Measurements from ENCODE around the gene ARIH2. TPM values are rescaled to one million over a fixed set of nuclear protein-coding genes. Genes with fewer than 3 reads are reported as not detected.
A peak's percentile ranks its signal among the peaks of the same experiment; 100 is the strongest.

Gene ARIH2
- total and polyA plus RNA-seq, 9 of the 15 experiments (the other 6 are each of a cell fraction or from before 2014, with no cell fraction given): 27.0 to 120 (median 108) TPM

- TF ChIP-seq, protein P1, sequence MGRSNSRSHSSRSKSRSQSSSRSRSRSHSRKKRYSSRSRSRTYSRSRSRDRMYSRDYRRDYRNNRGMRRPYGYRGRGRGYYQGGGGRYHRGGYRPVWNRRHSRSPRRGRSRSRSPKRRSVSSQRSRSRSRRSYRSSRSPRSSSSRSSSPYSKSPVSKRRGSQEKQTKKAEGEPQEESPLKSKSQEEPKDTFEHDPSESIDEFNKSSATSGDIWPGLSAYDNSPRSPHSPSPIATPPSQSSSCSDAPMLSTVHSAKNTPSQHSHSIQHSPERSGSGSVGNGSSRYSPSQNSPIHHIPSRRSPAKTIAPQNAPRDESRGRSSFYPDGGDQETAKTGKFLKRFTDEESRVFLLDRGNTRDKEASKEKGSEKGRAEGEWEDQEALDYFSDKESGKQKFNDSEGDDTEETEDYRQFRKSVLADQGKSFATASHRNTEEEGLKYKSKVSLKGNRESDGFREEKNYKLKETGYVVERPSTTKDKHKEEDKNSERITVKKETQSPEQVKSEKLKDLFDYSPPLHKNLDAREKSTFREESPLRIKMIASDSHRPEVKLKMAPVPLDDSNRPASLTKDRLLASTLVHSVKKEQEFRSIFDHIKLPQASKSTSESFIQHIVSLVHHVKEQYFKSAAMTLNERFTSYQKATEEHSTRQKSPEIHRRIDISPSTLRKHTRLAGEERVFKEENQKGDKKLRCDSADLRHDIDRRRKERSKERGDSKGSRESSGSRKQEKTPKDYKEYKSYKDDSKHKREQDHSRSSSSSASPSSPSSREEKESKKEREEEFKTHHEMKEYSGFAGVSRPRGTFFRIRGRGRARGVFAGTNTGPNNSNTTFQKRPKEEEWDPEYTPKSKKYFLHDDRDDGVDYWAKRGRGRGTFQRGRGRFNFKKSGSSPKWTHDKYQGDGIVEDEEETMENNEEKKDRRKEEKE (IDR thresholded peaks at IDR 0.05; ENCODE audit: borderline replicate concordance in 1 of 2, control insufficient read depth in 1 of 2, low read depth in 2 of 2, low read length in 1 of 2): no peak
- TF ChIP-seq REST (IDR thresholded peaks at IDR 0.05; ENCODE audit: borderline replicate concordance) (no peak), REST (CRISPR knock-in tag; IDR thresholded peaks at IDR 0.05; ENCODE audit: low read depth) (no peak), SNIP1 (IDR thresholded peaks at IDR 0.05; ENCODE audit: low read depth) (no peak), TCFL5 (CRISPR knock-in tag; conservative IDR thresholded peaks at IDR 0.05) (no peak), TARDBP (IDR thresholded peaks at IDR 0.05) (no peak), POLR3G (IDR thresholded peaks at IDR 0.05; ENCODE audit: extremely low read depth, insufficient read length, insufficient replicate concordance) (no peak), ZZZ3 (IDR thresholded peaks at IDR 0.05) (no peak), HDAC1 (IDR thresholded peaks at IDR 0.05) (peak in 1 of 2 experiments; percentile 56; a peak in 1 of 4 replicates), E2F6 (IDR thresholded peaks at IDR 0.05; ENCODE audit: borderline replicate concordance in 1 of 2, extremely low read depth in 1 of 2, insufficient read depth in 1 of 2, insufficient read length in 1 of 2, low read depth in 1 of 2, low read length in 1 of 2, poor library complexity in 1 of 2, severe bottlenecking in 1 of 2) (peak; percentile 43 to 48), ZNF263 (CRISPR knock-in tag; IDR thresholded peaks at IDR 0.05; ENCODE audit: borderline replicate concordance) (no peak)
- TF ChIP-seq, protein P2, sequence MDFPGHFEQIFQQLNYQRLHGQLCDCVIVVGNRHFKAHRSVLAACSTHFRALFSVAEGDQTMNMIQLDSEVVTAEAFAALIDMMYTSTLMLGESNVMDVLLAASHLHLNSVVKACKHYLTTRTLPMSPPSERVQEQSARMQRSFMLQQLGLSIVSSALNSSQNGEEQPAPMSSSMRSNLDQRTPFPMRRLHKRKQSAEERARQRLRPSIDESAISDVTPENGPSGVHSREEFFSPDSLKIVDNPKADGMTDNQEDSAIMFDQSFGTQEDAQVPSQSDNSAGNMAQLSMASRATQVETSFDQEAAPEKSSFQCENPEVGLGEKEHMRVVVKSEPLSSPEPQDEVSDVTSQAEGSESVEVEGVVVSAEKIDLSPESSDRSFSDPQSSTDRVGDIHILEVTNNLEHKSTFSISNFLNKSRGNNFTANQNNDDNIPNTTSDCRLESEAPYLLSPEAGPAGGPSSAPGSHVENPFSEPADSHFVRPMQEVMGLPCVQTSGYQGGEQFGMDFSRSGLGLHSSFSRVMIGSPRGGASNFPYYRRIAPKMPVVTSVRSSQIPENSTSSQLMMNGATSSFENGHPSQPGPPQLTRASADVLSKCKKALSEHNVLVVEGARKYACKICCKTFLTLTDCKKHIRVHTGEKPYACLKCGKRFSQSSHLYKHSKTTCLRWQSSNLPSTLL (IDR thresholded peaks at IDR 0.05): no peak
Measured at GRCh38 chr3:48989126-48989795, 70.6 kb downstream of the ARIH2 start (continued).
